Measurements from ENCODE around the gene RNF227.
"Not testable (repeated sequence)": the region's sequence is repeated elsewhere in the genome, so short reads cannot be mapped to it uniquely, and the experiment has no call there.

GRCh38 chr17:7953266-7953665 is 37.2 kb upstream of the RNF227 start:
- TF ChIP-seq AFF4 (CRISPR knock-in tag; IDR thresholded peaks at IDR 0.05); YY1 (IDR thresholded peaks at IDR 0.05; ENCODE audit: insufficient read depth, insufficient replicate concordance, low read depth, low read length); POLR2AphosphoS5 (IDR thresholded peaks at IDR 0.05; ENCODE audit: low read depth, low read length); MLLT10 (CRISPR knock-in tag; IDR thresholded peaks at IDR 0.05): not testable (repeated sequence)
